DOHH2 (cell line): Measurements from ENCODE around the gene CDK19.

ENCODE experiments used
- H3F3A ChIP-seq: fragments of 200-600 bp; sonication (generic), shearing (Covaris generic); 2 replicates; pipeline ENCODE4 v1.6.0; 2016; ENCODE audit warnings: antibody characterized with exemption, mild to moderate bottlenecking; ENCODE audit not compliant: control insufficient read depth, insufficient read depth
- H3K27ac ChIP-seq: fragments of 200-600 bp; sonication (generic); 2 replicates; pipeline ENCODE4 v1.5.1; 2014; ENCODE audit warnings: low read depth, mild to moderate bottlenecking, low read length, moderate library complexity
- H3K27me3 ChIP-seq: fragments of 200-600 bp; sonication (generic); 2 replicates; pipeline ENCODE4 v1.6.1; 2014; ENCODE audit warnings: mild to moderate bottlenecking, low read length, mixed read lengths; ENCODE audit not compliant: control insufficient read depth
- H3K36me3 ChIP-seq: fragments of 200-600 bp; sonication (generic); 2 replicates; pipeline ENCODE4 v1.6.1; 2014; ENCODE audit warnings: mild to moderate bottlenecking, low read length, moderate library complexity, mixed read lengths; ENCODE audit not compliant: control insufficient read depth
- H3K4me1 ChIP-seq: fragments of 200-600 bp; sonication (generic); 2 replicates; pipeline ENCODE4 v1.6.1; 2014; ENCODE audit warnings: mild to moderate bottlenecking, low read length, mixed read lengths; ENCODE audit not compliant: control insufficient read depth
- H3K4me2 ChIP-seq: fragments of 200-600 bp; sonication (generic); 2 replicates; pipeline ENCODE4 v1.6.0; 2014; ENCODE audit warnings: mild to moderate bottlenecking, low read length, moderate library complexity
- H3K4me3 ChIP-seq: fragments of 200-600 bp; sonication (generic); 2 replicates; pipeline ENCODE4 v1.5.1; 2014; ENCODE audit warnings: mild to moderate bottlenecking, low read length, mixed read lengths
- H3K79me2 ChIP-seq: fragments of 200-600 bp; sonication (generic); 2 replicates; pipeline ENCODE4 v1.6.1; 2014; ENCODE audit warnings: mild to moderate bottlenecking, low read length, mixed read lengths; ENCODE audit not compliant: control insufficient read depth
- H3K9me2 ChIP-seq: fragments of 200-600 bp; sonication (generic); replicated peaks from 2 replicates; pipeline ENCODE4 v1.6.1; 2014; ENCODE audit warnings: mild to moderate bottlenecking, low read length, mixed read lengths; ENCODE audit not compliant: control insufficient read depth
- H3K9me3 ChIP-seq: fragments of 200-600 bp; sonication (generic); 2 replicates; pipeline ENCODE4 v1.6.1; 2014; ENCODE audit warnings: antibody characterized with exemption, low read length, mixed read lengths; ENCODE audit not compliant: control insufficient read depth, insufficient read depth
- H4K20me1 ChIP-seq: fragments of 200-600 bp; sonication (generic); 2 replicates; pipeline ENCODE4 v1.6.0; 2014; ENCODE audit warnings: low read depth, mild to moderate bottlenecking, antibody characterized with exemption, low read length, moderate library complexity; ENCODE audit not compliant: control insufficient read depth, insufficient read depth
- CTCF ChIP-seq: fragments of 200-600 bp; sonication (generic); IDR thresholded peaks from one replicate; pipeline ENCODE4 v1.5.1; 2014; ENCODE audit warnings: antibody characterized with exemption, mild to moderate bottlenecking, low read depth, low read length; ENCODE audit not compliant: poor library complexity, severe bottlenecking
- EZH2phosphoT487 ChIP-seq: fragments of 200-600 bp; sonication (generic); IDR thresholded peaks from 2 replicates; pipeline ENCODE4 v1.6.1; 2017; ENCODE audit warnings: borderline replicate concordance, mild to moderate bottlenecking, antibody characterized with exemption, low read length, moderate library complexity, mixed read lengths

Gene CDK19

GRCh38 chr6:110629153-110629552, 186.1 kb downstream of the CDK19 start:
- no peak overlapping the region for H3K27ac ChIP-seq

GRCh38 chr6:110628330-110628729, 186.9 kb downstream of the CDK19 start:
- TF ChIP-seq EZH2phosphoT487 (no peak), CTCF (no peak)
- Histone ChIP-seq H3K27ac (no peak overlapping the region), H3K79me2 (no peaks in the 10 kb centered on the region), H3K4me3 (no peak overlapping the region), H3K4me2 (no peak overlapping the region), H3K27me3 (no peaks in the 10 kb centered on the region), H3K9me3 (no peaks in the 10 kb centered on the region), H3K36me3 (peaks cover under 1% of the 10 kb centered on the region), H4K20me1 (no peaks in the 10 kb centered on the region), H3K9me2 (no peaks in the 10 kb centered on the region), H3K4me1 (no peaks in the 10 kb centered on the region), H3F3A (no peaks in the 10 kb centered on the region)

More at GRCh38 chr6:110629153-110629552, 186.1 kb downstream of the CDK19 start:
- Histone ChIP-seq H4K20me1 (no peaks in the 10 kb centered on the region), H3K9me2 (no peaks in the 10 kb centered on the region), H3K4me2 (no peak overlapping the region), H3K79me2 (no peaks in the 10 kb centered on the region), H3F3A (no peaks in the 10 kb centered on the region), H3K4me3 (no peak overlapping the region), H3K4me1 (no peaks in the 10 kb centered on the region), H3K36me3 (no peaks in the 10 kb centered on the region; the same call in 1 of the 2 replicates), H3K27me3 (no peaks in the 10 kb centered on the region), H3K9me3 (no peaks in the 10 kb centered on the region)
- TF ChIP-seq CTCF: no peak
- no peak for TF ChIP-seq EZH2phosphoT487

GRCh38 chr6:110626442-110626841, 188.8 kb downstream of the CDK19 start:
- TF ChIP-seq CTCF: no peak
- no peak for TF ChIP-seq EZH2phosphoT487
- H3K9me2 ChIP-seq: no peaks in the 10 kb centered on the region
- no peaks in the 10 kb centered on the region for H3K79me2 ChIP-seq
- H3K36me3 ChIP-seq: peaks cover 12% of the 10 kb centered on the region
- no peak overlapping the region for H3K4me2 ChIP-seq
- no peaks in the 10 kb centered on the region for H4K20me1 ChIP-seq
- H3K4me3 ChIP-seq: no peak overlapping the region
- H3K27ac ChIP-seq: no peak overlapping the region
- no peaks in the 10 kb centered on the region for H3K4me1 ChIP-seq
- no peaks in the 10 kb centered on the region for H3F3A ChIP-seq
- no peaks in the 10 kb centered on the region for H3K27me3 ChIP-seq
- no peaks in the 10 kb centered on the region for H3K9me3 ChIP-seq

GRCh38 chr6:110625883-110626282, 189.4 kb downstream of the CDK19 start:
- Histone ChIP-seq H3K4me1 (no peaks in the 10 kb centered on the region), H3K4me2 (no peak overlapping the region), H3K27me3 (no peaks in the 10 kb centered on the region), H3K36me3 (peaks cover 15% of the 10 kb centered on the region), H3K9me2 (no peaks in the 10 kb centered on the region), H3K4me3 (no peak overlapping the region), H3F3A (no peaks in the 10 kb centered on the region), H3K27ac (no peak overlapping the region), H3K79me2 (no peaks in the 10 kb centered on the region), H4K20me1 (no peaks in the 10 kb centered on the region), H3K9me3 (no peaks in the 10 kb centered on the region)
- TF ChIP-seq EZH2phosphoT487 (no peak), CTCF (no peak)
